ENCODE results near the gene ZNF385D. TPM values are rescaled to one million over a fixed set of nuclear protein-coding genes. Genes with fewer than 3 reads are reported as not detected.

Gene ZNF385D
- total RNA-seq, 4 donors from 2014 or later = 0.49 to 2.2 (median 1.5) TPM

GRCh38 chr3:21411058-21411457 is 340.0 kb downstream of the ZNF385D start:
- no peak overlapping the region for H3K4me3 ChIP-seq (replicated peaks in 1 of 3)
- WGBS, 2 donors = 84 to 100% methylated on average over 1 of the region's 1 CpG
- H3K9me3 ChIP-seq = no peaks in the 10 kb centered on the region
- TF ChIP-seq POLR2A (IDR thresholded peaks at IDR 0.05) (no peak), CTCF (IDR thresholded peaks at IDR 0.05) (no peak)
- DNase-seq = no peak
- intact Hi-C loops (cut with DNase I) = no loop called here
- no peaks in the 10 kb centered on the region for H3K4me1 ChIP-seq
- no peaks in the 10 kb centered on the region for H3K27me3 ChIP-seq
- no peaks in the 10 kb centered on the region for H3K36me3 ChIP-seq
- H3K27ac ChIP-seq = no peak overlapping the region

DNA sequence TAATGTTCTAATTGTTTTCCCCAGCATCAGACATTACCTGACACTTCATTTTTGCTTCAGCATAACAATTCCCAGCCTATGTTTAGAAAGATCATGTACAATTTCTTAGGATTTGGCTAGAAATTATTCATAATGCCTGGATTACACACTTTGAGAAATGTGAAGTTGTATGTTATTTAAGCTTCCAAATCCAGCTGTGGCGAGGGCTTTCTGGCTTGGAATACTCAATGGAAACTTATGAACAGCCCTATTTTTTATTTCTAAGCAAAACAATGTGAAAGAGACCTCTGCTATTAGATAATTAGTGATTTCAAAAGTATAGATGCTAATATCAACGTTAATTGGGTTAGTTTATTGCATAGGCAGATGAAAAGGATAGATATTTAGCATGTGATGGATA is 341.6 kb downstream of the ZNF385D start:
- intact Hi-C loops (cut with DNase I) = no loop called here
- WGBS, 2 donors = 66 to 78% methylated on average over 2 of the region's 2 CpGs

GRCh38 chr3:21407743-21408142 is 343.3 kb downstream of the ZNF385D start:
- Histone ChIP-seq H3K36me3 (no peaks in the 10 kb centered on the region), H3K27me3 (no peaks in the 10 kb centered on the region), H3K9me3 (no peaks in the 10 kb centered on the region), H3K4me3 (replicated peaks in 1 of 3) (no peak overlapping the region), H3K4me1 (no peaks in the 10 kb centered on the region), H3K27ac (no peak overlapping the region)
- TF ChIP-seq CTCF (IDR thresholded peaks at IDR 0.05) (no peak), POLR2A (IDR thresholded peaks at IDR 0.05) (no peak)
- 42 to 47% methylated on average over 1 of the region's 1 CpG for WGBS, 2 donors
- intact Hi-C loops (cut with DNase I) = no loop called here
- DNase-seq = no peak

More for the DNA sequence above, 341.6 kb downstream of the ZNF385D start:
- no peaks in the 10 kb centered on the region for H3K4me1 ChIP-seq
- TF ChIP-seq POLR2A (IDR thresholded peaks at IDR 0.05) = no peak
- no peak for TF ChIP-seq CTCF (IDR thresholded peaks at IDR 0.05)
- H3K36me3 ChIP-seq = no peaks in the 10 kb centered on the region
- DNase-seq = no peak
- H3K4me3 ChIP-seq (replicated peaks in 1 of 3) = no peak overlapping the region
- no peaks in the 10 kb centered on the region for H3K27me3 ChIP-seq
- H3K9me3 ChIP-seq = no peaks in the 10 kb centered on the region
- no peak overlapping the region for H3K27ac ChIP-seq

DNA sequence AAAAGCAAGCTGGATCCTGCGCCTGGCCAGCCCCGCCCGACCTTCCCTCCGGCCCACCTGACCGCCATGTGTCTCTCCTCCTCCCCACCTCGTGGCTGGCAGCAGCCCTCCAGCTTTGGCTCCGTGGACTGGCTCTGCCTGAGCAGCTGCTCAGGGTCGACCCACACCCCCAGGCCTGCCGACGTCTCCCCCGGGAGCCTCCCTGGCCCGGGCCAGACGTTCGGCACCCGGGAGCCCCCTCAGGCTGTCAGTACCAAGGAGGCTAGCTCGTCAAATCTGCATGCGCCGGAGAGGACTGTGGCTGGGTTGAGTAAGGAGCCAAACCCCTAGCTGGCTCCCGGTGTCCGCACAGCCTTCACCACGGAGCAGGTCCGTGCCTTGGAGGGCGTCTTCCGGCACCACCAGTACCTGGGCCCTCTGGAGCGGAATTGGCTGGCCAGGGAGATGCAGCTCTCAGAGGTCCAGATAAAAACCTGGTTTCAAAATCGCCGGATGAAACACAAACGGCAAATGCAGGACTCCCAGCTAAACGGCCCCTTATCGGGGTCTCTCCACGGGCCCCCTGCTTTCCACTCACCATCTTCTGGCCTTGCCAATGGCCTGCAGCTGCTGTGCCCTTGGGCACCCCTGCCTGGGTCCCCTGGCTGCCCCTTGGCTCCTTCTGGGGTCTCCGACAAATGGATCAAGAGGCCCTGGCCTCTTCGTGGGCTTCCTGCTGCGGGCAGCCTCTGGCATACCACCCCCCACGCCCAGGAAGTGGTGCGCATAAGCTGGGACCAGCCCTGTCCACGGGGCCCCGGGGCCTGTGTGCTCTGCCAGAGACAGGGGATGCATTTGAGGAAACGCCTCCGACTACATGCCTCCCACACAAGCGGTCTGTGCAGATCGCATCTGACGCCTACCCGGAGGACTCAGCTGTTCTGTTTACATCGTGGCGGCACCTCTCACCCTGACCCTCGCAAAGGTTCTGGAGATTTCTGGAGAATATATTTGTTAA is 345.0 kb downstream of the ZNF385D start:
- 92 to 95% methylated on average over 34 to 44 of the region's 47 CpGs for WGBS, 2 donors
- DNase-seq = no peak
- no peak overlapping the region for H3K27ac ChIP-seq
- no peak overlapping the region for H3K4me3 ChIP-seq (replicated peaks in 1 of 3)
- TF ChIP-seq POLR2A (IDR thresholded peaks at IDR 0.05) (no peak), CTCF (IDR thresholded peaks at IDR 0.05) (no peak)
- H3K9me3 ChIP-seq = no peaks in the 10 kb centered on the region
- H3K36me3 ChIP-seq = no peaks in the 10 kb centered on the region
- intact Hi-C loops (cut with DNase I) = no loop called here
- H3K4me1 ChIP-seq = no peaks in the 10 kb centered on the region
- H3K27me3 ChIP-seq = no peaks in the 10 kb centered on the region

GRCh38 chr3:21398461-21398860 is 352.5 kb downstream of the ZNF385D start:
- Histone ChIP-seq H3K4me3 (replicated peaks in 1 of 3) (no peak overlapping the region), H3K4me1 (no peaks in the 10 kb centered on the region), H3K9me3 (no peaks in the 10 kb centered on the region), H3K27me3 (no peaks in the 10 kb centered on the region), H3K36me3 (no peaks in the 10 kb centered on the region), H3K27ac (no peak overlapping the region)
- no peak for DNase-seq
- no peak for TF ChIP-seq POLR2A (IDR thresholded peaks at IDR 0.05)
- no peak for TF ChIP-seq CTCF (IDR thresholded peaks at IDR 0.05)
- WGBS, 2 donors = 81 to 98% methylated on average over 4 of the region's 4 CpGs
- intact Hi-C loops (cut with DNase I) = no loop called here

All from thyroid gland (tissue), 4 donors.